ENCODE measurements around the gene USP5.

USP5 gene

DNA sequence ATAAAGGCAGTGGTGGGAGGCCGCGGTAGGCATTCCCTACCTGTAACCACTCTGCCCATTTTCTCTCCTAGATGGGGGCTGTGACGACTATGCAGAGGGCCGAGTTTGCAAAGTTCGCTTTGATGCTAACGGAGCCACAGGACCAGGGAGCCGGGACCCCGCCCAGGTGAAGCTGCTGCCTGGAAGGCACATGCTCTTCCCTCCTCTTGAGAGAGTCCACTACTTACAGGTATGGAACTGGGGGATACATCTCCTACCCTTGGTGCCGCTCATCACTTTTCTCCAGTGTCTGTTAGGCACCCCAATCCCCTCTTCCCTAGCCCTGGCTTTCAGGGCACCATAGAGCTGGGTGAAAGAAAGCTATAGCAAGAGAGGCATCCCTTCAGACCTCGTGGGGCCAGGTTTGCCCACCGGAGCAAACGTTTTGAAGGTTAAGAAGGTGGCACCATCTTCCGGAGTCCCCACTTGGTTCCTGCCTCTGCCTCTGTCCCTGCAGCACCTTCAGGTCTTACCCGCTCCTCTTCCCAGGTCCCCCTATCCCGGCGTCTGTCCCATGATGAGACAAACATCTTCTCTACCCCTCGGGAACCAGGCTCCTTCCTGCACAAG is 25.7 kb upstream of the USP5 start:
- no peak for DNase-seq

DNA sequence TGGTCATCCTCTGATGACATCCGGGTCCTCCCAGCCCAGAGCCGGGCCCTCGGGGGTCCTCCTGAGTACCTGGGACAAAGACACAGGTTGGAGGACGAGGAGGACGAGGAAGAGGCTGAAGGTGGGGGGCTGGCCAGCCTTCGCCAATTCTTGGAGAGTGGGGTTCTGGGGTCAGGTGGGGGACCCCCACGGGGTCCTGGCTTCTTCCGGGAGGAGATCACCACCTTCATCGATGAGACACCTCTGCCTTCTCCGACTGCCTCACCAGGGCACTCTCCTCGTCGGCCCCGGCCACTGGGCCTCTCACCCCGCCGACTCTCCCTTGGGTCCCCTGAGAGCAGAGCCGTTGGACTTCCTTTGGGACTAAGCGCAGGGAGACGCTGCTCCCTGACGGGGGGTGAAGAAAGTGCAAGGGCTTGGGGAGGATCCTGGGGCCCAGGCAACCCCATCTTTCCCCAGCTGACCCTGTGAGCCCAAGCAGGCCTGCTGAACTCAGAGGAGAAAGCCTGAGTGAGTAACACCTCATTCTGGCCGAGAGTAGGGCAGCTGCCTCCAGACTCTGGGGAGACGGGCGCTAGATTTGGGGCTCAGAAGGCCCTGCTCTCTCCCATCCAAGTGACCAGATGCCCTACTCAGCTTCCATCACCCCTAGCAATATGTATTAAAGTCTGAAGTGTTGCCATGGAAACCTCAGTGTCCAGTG is 25.1 kb upstream of the USP5 start:
- no peak for DNase-seq

DNA sequence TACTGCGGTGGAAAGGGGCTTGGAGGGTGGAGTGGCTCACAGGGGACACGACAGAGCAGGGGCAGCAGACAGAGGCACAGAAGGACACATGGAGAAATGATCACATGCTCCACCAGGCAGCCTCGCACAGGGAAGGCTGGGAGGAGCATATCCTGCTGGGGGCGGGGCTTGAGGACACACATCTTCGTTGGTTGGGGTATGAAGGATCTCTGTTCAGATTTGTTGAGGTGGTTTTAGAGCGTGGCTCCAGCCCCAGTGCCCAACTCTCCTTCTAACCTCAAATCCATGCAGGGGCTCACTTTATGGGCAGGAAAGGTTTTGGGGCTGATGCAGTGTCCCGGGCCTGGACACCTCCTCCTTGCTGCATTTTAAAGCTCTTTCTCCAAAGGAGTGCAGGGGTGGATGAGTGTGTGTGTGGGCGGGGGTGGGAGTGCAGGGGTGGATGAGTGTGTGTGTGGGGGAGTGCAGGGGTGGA is 24.5 kb upstream of the USP5 start:
- DNase-seq = peak; percentile 23 to 40

DNA sequence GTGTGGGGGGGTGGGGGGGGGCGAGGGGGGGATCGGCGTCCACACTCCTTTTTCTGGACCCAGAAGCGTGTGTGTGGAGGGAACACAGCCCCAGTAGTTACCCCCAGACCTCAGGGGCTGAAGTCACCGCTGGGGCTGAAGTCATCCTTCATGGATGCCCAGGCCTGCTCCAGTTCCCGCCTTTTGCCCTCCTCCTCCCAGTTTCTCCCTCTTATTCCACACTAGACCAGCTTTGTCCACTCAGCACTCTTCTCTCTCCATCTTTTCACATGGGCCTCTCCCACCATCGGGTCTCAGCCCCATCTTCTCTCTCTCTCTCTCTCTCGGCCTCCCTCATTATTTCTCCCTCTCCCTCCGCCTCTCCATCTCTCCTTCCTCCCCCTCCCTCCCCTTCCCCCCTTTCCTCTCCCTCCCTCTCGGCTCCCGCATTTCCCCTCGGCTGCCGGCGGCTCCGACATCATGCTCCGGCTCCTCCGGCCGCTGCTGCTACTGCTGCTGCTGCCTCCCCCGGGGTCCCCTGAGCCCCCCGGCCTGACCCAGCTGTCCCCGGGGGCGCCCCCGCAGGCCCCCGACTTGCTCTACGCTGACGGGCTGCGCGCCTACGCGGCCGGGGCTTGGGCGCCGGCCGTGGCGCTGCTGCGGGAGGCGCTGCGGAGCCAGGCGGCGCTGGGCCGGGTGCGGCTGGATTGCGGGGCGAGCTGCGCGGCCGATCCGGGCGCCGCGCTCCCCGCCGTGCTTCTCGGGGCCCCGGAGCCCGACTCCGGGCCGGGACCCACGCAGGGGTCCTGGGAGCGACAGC is 23.8 kb upstream of the USP5 start, which contains the start of gene P3H3:
TSS of gene P3H3 (plus strand) at position 426 of the 799 bp plus-strand sequence. CDS start at position 460, 34 bp downstream.
- no peak for DNase-seq

DNA sequence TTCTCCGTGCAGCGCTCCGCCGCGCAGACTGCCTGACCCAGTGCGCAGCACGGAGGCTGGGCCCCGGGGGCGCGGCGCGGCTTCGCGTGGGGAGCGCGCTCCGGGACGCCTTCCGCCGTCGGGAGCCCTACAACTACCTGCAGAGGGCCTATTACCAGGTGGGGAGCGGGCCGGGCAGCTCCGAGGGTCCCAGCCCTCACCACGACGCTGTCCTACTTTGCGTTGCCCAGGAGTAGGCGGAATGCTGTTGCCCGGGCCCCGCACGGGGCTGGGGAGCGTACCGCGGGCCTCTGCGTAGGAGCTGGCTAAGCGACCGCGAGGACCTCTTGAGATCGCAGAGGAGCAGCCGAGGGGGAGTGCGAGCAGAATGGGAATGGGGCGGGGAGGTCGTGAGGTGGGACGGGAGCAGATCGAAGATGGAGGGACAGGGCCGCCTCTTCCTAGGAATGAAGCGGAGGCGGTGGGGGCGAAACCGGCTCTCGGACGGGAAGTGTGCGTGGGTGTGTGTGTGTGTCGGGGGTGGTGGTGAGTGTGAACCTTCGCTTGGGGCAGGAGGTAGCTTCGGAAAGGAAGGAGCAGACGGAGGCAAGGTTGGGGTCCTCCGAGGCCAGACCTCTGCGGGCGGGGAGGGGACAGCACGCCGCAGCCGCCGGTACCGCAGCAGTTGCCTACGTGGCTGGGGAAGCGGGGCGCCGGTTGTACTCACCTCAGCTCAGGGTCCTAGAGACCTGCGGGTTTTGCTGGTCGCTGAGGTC is 23.0 kb upstream of the USP5 start:
- DNase-seq = no peak

DNA sequence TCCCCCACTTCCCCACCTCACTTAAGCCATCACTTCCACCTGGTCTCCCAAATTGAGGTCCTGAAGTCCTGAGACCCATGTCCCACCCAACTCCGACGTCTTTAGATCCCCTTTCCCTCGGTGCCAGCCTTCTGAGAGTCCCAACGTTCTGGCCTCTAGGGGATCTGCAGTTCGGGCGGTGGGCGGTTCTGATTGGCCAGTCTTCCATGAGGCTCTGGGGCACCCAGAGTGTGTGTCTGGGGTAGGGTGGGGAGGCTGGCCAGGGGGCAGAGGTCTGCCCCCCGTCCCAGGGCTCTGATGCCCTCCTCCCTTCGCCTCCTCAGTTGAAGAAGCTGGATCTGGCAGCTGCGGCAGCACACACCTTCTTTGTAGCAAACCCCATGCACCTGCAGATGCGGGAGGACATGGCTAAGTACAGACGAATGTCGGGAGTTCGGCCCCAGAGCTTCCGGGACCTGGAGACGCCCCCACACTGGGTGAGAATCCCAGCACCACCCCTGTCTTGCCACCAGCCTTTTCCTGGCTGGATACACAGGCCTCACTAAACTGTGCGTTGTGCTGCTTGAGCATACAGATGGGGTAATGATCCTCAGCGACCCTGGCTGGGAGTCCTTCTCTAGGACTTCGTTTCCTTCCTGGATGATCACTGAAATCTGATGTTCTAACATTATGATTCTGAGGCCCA is 22.3 kb upstream of the USP5 start:
- DNase-seq = no peak

DNA sequence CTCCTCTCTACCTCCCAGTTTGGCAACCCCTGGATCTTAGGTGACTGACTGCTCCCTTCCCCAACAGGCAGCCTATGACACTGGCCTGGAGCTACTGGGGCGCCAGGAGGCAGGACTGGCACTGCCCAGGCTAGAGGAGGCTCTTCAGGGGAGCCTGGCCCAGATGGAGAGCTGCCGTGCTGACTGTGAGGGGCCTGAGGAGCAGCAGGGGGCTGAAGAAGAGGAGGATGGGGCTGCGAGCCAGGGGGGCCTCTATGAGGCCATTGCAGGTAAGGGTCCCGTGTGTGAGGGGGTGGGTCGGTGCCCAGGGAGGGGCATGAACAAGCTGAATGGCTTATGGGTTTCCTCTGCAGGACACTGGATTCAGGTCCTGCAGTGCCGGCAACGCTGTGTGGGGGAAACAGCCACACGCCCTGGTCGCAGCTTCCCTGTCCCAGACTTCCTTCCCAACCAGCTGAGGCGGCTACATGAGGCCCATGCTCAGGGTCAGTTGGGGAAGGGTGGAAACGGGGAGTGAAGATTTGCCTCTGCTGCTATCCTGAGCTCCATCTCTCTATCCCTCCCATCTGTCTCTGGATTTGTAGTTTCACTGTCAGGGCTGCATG is 21.6 kb upstream of the USP5 start:
- no peak for DNase-seq

DNA sequence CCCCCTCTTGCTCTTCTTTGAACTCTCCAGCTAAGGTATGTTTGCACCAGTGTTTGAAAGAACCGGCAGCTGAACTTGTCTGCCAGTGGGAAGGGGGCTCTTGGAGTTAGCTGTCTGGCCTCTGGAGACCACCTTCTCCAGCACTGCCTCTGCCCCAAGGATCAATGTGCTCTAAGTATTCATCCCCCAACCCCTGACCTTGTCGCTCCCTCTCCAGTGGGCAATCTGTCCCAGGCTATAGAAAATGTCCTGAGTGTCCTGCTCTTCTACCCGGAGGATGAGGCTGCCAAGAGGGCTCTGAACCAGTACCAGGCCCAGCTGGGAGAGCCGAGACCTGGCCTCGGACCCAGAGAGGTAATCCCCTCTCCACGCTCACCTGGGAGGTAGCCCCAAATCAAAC is 21.0 kb upstream of the USP5 start:
- no peak for DNase-seq

DNA sequence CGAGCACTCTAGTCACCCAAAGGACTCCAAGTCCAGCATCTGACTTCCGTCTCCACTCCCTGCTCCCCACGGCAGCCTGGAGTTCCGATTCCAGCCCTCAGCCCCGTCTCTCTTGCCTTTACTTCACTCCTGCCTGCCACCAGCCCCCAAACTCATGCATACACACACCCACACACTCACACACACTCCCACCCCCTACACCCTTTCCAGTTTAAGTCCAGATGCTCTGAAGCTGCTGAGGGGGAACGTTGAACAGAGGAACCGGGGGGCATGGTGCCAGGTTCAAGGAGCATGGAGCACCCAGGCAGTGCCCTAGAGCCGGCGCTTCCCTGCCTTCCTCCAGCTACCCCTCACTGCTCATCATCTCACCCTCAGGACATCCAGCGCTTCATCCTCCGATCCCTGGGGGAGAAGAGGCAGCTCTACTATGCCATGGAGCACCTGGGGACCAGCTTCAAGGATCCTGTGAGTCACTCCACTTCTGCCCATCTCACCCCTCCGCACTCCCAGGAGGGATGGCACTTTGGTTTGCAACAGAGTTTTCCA is 20.4 kb upstream of the USP5 start:
- no peak for DNase-seq

DNA sequence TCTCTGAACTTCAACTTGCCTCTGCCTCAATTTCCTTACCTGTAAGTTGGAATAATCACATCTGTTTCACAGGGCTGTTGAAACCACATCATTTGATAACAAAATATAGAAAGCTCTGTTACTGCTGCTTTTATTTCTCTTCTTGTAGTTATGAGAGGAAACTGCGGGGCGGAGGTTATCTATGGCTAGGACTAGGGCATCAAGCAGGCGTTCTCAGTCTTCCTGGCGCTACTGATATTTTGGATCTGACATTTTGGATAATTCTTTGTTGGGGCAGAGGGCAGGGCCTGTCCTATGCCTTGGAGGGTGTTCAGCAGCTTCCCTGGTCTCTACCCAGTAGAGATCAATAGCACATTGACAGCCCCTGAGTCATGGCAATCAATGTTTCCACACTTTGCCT is 19.8 kb upstream of the USP5 start:
- no peak for DNase-seq

DNA sequence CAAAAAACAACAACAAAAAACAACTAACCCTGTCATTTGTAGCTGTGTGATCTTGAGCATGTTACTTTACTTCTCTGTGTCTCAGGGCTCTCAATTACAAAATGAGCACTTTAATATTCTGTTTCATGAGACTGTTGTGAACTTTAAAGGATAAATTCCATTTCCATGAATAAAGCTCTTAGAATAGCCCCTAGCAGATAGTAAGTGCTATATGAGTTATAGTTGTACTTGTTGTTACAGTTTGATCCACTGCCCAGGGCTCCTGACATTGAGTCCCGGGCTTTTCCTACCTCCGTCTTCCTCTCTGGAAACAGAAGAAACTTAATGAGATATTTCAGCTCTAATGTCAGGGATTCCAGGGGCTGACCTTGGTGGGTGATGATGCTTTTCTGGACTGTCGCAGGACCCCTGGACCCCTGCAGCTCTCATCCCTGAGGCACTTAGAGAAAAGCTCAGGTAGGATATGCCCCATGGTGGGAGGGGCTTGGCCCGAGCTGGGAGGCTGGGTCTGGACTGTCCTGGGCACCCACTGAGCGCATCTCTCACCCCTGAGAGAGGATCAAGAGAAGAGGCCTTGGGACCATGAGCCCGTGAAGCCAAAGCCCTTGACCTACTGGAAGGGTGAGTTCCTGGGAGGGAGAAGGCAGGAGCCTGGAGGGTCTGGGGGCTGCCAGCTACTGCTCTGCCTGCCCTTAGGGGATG is 18.6 kb upstream of the USP5 start:
- DNase-seq = no peak

DNA sequence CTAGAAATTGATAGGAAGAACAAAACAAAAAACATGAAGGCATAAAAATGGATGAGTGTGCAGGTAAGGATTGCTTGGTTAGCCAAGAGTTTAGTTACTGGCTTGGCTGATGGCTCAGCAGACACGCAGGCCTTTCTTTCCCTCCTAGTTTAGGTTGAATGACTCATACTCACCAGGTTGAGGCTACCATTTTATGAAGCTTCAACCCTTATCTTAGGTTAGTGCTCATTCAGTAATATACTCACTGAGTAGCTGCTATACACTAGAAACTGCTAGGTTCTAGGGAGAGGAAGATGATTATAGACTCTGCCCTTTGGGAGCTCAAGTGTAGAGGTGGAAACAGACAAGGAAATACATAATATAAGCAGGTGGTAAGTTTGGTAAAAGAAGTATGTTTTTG is 17.7 kb upstream of the USP5 start:
- no peak for DNase-seq

DNA sequence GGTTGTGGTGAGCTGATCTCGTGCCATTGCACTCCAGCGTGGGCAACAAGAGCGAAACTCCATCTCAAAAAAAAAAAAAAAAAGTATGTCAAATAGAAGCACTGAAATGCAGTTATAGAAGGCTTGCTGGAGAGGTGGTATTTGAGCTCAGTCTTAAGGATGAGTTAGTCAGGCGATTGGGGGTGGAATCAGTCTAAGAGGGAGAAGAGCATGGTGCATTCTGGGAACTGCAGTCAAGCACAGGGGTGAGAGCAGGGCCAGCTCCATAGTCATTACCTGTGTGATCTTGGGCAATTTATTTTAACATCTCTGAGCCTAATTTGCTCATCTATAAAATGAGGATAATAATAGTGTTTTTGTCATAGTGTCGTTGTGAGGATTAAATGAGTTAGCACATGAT is 17.1 kb upstream of the USP5 start:
- DNase-seq = no peak

DNA sequence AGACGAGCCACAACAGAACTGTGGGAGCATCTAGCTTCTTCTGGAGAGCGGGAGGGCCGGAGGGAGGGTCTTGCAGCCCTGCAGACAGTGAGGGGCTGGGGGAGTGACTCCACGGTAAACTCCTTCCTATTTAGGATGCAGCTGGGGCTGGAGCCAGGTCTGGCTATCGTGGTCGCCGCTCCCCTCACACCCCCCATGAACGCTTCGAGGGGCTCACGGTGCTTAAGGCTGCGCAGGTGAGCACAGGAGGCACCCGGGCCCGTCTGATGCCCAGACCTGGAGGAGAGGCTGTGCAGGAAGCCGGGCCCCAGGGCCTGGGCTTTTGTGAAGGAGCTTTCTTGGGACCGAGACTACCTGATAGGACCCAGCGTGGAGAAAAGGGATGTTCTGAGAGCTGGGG is 15.1 kb upstream of the USP5 start:
- no peak for DNase-seq

DNA sequence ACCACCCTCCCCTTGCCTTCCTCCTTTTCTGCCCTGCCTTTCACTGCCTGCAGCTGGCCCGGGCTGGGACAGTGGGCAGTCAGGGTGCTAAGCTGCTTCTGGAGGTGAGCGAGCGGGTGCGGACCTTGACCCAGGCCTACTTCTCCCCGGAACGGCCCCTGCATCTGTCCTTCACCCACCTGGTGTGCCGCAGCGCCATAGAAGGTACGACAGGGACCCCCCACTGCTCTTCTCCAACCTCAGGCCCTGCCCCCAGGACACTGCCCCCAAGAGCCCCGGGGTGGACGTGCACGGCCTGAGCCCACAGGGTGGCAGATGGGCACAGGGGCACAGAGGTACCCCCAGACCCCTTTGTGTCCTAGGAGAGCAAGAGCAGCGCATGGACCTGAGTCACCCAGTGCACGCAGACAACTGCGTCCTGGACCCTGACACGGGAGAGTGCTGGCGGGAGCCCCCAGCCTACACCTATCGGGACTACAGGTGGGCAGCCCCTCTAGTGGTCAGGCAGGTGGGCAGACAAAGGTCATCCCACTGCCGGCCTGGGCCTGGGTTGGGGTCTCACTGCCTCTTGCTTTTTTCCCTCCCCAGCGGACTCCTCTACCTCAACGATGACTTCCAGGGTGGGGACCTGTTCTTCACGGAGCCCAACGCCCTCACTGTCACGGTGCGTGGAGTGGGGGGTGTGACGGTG is 14.4 kb upstream of the USP5 start:
- no peak for DNase-seq

DNA sequence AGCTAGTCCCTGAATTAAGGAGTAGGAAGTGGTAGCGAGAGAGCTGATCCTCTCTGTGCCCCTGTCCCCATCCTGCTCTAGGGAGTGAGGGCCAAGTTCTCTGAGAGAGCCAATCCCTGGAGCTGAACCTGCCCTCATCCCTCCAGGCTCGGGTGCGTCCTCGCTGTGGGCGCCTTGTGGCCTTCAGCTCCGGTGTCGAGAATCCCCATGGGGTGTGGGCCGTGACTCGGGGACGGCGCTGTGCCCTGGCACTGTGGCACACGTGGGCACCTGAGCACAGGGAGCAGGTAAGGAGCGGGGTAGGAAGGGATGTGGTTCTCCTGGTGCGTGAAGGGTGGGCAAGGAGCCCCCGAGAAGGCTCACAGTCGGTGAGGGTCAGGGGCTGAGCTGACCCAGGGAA is 13.1 kb upstream of the USP5 start:
- DNase-seq = no peak

DNA sequence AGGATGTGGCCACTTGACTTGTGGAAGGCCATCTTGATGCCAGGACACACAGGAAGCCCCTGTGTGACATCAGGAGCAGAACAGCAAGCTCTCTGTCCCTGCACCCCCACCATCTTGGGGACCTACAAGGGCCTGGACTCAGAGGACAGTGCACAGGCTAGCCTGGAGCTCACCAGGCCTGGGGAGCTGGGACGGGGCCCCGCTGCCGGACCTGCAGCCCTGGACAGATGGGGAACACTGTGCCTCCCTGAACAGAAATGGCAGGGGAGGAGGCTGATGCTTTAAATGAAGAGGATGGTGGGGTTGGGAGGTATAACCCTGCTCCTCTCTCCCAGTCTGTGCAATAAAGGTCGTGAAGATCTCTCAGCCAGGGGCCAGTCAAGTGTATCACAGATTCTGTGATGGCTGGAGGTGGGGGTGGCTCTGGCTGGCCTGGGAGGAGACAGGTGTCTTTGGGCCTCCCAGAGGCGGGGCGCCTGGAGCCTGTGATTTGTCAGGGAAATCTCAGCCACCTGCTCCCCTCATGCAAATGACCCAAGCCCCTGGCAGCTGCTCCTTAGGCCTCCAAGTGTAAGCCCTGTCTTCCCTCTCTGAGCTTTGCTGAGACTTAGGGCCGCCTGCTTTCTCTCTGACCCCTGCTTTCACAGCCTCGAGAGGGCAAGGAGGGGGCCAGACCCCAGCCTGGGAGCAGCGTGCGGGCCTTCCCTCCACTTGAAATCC is 12.3 kb upstream of the USP5 start:
- DNase-seq = no peak

DNA sequence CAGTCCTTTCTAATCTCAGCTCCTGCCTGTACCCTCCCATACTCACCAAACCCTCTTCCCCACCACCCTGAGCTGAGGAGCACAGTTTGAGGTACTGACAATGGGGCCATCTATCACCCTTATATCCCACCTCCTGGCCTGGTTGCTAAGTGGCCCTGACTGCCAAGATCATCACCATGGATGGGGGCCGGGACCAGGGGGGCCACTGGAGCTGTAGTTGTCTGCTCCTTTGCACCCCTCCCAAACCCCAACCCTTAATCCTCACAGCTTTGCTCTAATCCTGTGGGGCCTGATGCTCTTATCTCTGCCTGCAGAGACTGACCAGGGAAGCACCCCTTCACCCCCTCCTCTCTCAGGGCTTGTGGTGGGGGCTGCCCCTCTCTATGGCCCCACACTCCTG is 11.6 kb upstream of the USP5 start:
- DNase-seq = no peak

DNA sequence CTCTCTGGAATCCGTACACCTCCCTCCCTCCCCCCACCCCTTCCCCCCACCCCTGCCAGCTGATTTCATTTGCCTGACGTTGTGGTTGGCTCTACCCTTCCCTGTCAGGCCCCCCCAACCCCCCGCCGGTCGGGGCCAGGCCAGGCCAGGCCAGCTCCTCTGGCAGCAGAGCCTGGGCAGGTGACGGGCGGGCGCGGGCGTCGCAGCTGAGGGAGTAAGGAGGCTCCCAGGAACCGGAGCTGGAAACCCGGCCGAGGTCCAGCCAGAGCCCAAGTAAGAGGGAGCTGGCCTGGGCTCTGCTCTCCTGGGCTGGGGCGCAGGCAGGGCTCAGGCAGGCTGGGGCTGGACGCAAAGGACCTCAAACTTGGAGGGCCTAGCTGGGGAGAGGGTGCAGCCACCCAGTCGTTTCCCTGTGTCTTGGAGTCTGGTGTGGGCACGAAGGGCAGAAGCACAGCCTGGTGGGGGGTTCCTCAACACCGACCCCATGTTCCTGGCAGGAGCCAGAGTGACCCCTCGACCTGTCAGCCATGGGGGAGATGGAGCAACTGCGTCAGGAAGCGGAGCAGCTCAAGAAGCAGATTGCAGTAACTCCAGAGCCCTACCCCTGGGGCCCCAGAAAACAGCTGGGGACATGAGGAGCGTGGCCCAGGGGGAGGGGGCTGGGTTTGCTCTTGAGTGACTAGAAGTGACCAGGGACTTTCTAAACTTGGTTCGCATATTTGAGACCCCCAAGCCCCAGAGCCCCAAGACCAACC is 11.0 kb upstream of the USP5 start, which contains the start of gene GNB3:
TSS of gene GNB3 (plus strand) at position 165 of the 755 bp plus-strand sequence. CDS start at position 528, 363 bp downstream.
- DNase-seq = no peak

Data from inflammatory macrophage treated with lipopolysaccharide for 1 hour (primary cell).